ENCODE results near the gene BAMBI. TPM values are rescaled to one million over a fixed set of nuclear protein-coding genes. Genes with fewer than 3 reads are reported as not detected.
A peak's percentile ranks its signal among the peaks of the same experiment; 100 is the strongest.

The BAMBI gene
- polyA plus RNA-seq, 1 donor from 2014 or later = 0.54 TPM

DNA sequence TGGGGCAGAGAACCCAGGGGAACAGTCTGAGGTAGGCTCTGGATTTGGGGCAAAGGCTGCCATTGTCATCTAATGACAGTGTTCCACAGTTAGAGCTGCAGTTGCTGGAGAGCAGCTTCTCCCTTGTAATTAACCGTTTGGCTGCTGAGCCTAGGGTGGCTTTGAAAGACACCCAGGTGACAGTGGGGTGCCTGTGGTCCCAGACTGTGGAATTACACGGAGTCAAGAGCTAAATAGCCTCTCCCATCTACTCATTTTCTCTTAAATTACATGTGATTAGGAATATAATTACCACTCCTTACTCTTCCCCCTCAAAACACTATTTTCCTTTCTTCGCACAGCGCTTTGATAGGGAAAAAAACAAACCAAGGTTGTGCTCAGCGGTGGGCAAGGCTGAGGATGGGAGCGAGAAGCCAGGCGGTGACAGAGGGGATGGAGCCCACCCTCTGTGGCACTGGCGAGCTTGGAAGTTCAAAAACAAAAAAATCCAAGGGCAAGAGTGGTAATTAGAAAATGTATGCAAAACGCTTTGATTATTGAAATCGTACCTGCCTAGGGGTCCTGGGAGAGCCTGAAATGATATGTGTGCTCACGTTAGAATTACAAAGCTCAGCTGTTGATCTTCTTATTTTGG, 44.1 kb downstream of the BAMBI start:
- H3K9me2 ChIP-seq (ENCODE audit: insufficient read depth, low read length) = no peaks in the 10 kb centered on the region
- H3K9ac ChIP-seq (ENCODE audit: low read length) = no peak overlapping the region
- no peaks in the 10 kb centered on the region for H3K79me2 ChIP-seq (replicated peaks; ENCODE audit: insufficient read depth, low read length)
- H3F3A ChIP-seq (ENCODE audit: insufficient read depth, low read length, poor library complexity, severe bottlenecking) = peaks cover 4% of the 10 kb centered on the region
- H3K27ac ChIP-seq (ENCODE audit: low read length) = no peak overlapping the region
- peak overlapping the region; percentile 92 for H3K4me2 ChIP-seq (ENCODE audit: low read length)
- H3K27me3 ChIP-seq (ENCODE audit: insufficient read depth, low read depth, low read length) = peaks cover 36% of the 10 kb centered on the region
- H3K36me3 ChIP-seq (ENCODE audit: insufficient read depth, low read length) = no peaks in the 10 kb centered on the region
- H4K20me1 ChIP-seq (ENCODE audit: insufficient read depth) = no peaks in the 10 kb centered on the region
- H2AFZ ChIP-seq (ENCODE audit: low read depth, low read length) = no peak overlapping the region
- TF ChIP-seq RAD21 (conservative IDR thresholded peaks at IDR 0.05) = no peak
- TF ChIP-seq TAF1 (IDR thresholded peaks at IDR 0.05; ENCODE audit: low read depth) = no peak
- TF ChIP-seq EP300 (conservative IDR thresholded peaks at IDR 0.05; ENCODE audit: poor library complexity, severe bottlenecking) = no peak
- TF ChIP-seq POLR2AphosphoS5 (IDR thresholded peaks at IDR 0.05) = no peak
- no peak for TF ChIP-seq SMC3 (conservative IDR thresholded peaks at IDR 0.05; ENCODE audit: poor library complexity)
- TF ChIP-seq MXI1 (conservative IDR thresholded peaks at IDR 0.05; ENCODE audit: poor library complexity, severe bottlenecking) = no peak
- no peak for TF ChIP-seq EZH2 (IDR thresholded peaks at IDR 0.05; ENCODE audit: borderline replicate concordance, insufficient read depth, low read length, poor library complexity, severe bottlenecking)
- TF ChIP-seq, protein P1, sequence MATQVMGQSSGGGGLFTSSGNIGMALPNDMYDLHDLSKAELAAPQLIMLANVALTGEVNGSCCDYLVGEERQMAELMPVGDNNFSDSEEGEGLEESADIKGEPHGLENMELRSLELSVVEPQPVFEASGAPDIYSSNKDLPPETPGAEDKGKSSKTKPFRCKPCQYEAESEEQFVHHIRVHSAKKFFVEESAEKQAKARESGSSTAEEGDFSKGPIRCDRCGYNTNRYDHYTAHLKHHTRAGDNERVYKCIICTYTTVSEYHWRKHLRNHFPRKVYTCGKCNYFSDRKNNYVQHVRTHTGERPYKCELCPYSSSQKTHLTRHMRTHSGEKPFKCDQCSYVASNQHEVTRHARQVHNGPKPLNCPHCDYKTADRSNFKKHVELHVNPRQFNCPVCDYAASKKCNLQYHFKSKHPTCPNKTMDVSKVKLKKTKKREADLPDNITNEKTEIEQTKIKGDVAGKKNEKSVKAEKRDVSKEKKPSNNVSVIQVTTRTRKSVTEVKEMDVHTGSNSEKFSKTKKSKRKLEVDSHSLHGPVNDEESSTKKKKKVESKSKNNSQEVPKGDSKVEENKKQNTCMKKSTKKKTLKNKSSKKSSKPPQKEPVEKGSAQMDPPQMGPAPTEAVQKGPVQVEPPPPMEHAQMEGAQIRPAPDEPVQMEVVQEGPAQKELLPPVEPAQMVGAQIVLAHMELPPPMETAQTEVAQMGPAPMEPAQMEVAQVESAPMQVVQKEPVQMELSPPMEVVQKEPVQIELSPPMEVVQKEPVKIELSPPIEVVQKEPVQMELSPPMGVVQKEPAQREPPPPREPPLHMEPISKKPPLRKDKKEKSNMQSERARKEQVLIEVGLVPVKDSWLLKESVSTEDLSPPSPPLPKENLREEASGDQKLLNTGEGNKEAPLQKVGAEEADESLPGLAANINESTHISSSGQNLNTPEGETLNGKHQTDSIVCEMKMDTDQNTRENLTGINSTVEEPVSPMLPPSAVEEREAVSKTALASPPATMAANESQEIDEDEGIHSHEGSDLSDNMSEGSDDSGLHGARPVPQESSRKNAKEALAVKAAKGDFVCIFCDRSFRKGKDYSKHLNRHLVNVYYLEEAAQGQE (IDR thresholded peaks at IDR 0.05; ENCODE audit: borderline replicate concordance) = no peak
- TF ChIP-seq, protein P2, sequence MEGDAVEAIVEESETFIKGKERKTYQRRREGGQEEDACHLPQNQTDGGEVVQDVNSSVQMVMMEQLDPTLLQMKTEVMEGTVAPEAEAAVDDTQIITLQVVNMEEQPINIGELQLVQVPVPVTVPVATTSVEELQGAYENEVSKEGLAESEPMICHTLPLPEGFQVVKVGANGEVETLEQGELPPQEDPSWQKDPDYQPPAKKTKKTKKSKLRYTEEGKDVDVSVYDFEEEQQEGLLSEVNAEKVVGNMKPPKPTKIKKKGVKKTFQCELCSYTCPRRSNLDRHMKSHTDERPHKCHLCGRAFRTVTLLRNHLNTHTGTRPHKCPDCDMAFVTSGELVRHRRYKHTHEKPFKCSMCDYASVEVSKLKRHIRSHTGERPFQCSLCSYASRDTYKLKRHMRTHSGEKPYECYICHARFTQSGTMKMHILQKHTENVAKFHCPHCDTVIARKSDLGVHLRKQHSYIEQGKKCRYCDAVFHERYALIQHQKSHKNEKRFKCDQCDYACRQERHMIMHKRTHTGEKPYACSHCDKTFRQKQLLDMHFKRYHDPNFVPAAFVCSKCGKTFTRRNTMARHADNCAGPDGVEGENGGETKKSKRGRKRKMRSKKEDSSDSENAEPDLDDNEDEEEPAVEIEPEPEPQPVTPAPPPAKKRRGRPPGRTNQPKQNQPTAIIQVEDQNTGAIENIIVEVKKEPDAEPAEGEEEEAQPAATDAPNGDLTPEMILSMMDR (IDR thresholded peaks at IDR 0.05; ENCODE audit: poor library complexity, severe bottlenecking) = no peak
- no peaks in the 10 kb centered on the region for H3K9me3 ChIP-seq (ENCODE audit: low read length)
- peak overlapping the region; percentile 78 for H3K4me3 ChIP-seq (ENCODE audit: low read length)

DNA sequence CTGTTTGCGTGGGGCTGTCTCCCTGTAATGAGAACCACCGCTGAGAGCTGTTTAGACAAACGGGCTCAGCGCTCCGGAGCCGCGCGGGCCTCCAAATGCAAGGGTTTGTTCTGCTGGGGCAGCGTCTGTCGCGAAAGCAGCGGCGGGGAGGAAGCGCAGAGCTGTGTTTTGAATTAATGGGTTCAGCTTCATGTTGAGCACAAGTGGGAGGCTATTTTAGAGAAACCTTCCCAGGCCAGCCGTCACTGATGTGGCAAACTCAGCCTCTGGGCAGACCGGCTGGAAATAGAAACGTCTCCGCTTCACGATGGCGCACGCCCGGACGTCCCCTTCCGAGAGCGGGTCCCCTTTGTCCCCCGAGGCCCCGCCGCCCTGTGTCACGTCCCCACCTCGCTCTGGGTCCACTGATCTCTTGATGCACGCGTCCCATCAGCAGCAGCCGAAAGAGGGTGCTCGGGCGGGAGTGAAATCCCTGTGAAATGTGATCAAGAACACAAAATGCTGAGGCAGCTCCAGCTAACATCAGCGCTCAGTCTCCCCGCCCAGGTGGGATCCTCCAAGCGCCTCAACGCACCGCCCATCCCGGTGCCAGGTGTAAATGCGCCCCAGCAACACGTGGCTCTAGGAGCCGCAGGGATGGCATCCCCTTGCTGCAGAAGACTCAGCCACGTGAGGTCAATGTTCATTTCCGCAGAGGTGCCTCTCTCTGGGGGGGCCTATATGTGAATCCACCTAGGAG, 44.9 kb downstream of the BAMBI start:
- H3K79me2 ChIP-seq (replicated peaks; ENCODE audit: insufficient read depth, low read length) = no peaks in the 10 kb centered on the region
- H3K27ac ChIP-seq (ENCODE audit: low read length) = no peak overlapping the region
- TF ChIP-seq RAD21 (conservative IDR thresholded peaks at IDR 0.05) (no peak), POLR2AphosphoS5 (IDR thresholded peaks at IDR 0.05) (no peak), MXI1 (conservative IDR thresholded peaks at IDR 0.05; ENCODE audit: poor library complexity, severe bottlenecking) (peak; percentile 69), SMC3 (conservative IDR thresholded peaks at IDR 0.05; ENCODE audit: poor library complexity) (no peak), EP300 (conservative IDR thresholded peaks at IDR 0.05; ENCODE audit: poor library complexity, severe bottlenecking) (no peak), TAF1 (IDR thresholded peaks at IDR 0.05; ENCODE audit: low read depth) (no peak)
- TF ChIP-seq, protein P1 (IDR thresholded peaks at IDR 0.05; ENCODE audit: borderline replicate concordance) = no peak
- TF ChIP-seq, protein P2 (IDR thresholded peaks at IDR 0.05; ENCODE audit: poor library complexity, severe bottlenecking) = peak; percentile 23
- H3K27me3 ChIP-seq (ENCODE audit: insufficient read depth, low read depth, low read length) = peaks cover 36% of the 10 kb centered on the region
- peaks cover 4% of the 10 kb centered on the region for H3F3A ChIP-seq (ENCODE audit: insufficient read depth, low read length, poor library complexity, severe bottlenecking)
- H3K9ac ChIP-seq (ENCODE audit: low read length) = peak overlapping the region; percentile 51
- H3K4me2 ChIP-seq (ENCODE audit: low read length) = peak overlapping the region; percentile 92
- no peaks in the 10 kb centered on the region for H4K20me1 ChIP-seq (ENCODE audit: insufficient read depth)
- H3K4me3 ChIP-seq (ENCODE audit: low read length) = peak overlapping the region; percentile 78
- peak overlapping the region; percentile 14 for H2AFZ ChIP-seq (ENCODE audit: low read depth, low read length)
- no peaks in the 10 kb centered on the region for H3K9me3 ChIP-seq (ENCODE audit: low read length)
- no peaks in the 10 kb centered on the region for H3K9me2 ChIP-seq (ENCODE audit: insufficient read depth, low read length)
- no peaks in the 10 kb centered on the region for H3K36me3 ChIP-seq (ENCODE audit: insufficient read depth, low read length)
